GM18511 (cell line): ENCODE results near the gene CWC27.

Experiments
- ATAC-seq: cut with Tn5 transposase; IDR thresholded peaks from one replicate; pipeline ENCODE4 v1.9.1; 2021; ENCODE audit warnings: mild to moderate bottlenecking, moderate library complexity; ENCODE audit not compliant: unreplicated experiment

CWC27 gene, protein sequence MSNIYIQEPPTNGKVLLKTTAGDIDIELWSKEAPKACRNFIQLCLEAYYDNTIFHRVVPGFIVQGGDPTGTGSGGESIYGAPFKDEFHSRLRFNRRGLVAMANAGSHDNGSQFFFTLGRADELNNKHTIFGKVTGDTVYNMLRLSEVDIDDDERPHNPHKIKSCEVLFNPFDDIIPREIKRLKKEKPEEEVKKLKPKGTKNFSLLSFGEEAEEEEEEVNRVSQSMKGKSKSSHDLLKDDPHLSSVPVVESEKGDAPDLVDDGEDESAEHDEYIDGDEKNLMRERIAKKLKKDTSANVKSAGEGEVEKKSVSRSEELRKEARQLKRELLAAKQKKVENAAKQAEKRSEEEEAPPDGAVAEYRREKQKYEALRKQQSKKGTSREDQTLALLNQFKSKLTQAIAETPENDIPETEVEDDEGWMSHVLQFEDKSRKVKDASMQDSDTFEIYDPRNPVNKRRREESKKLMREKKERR

GRCh38 chr5:64768358-64769312, at the start of gene CWC27, which contains the start of gene SREK1IP1:
Gene CWC27 (plus strand): TSS chr5:64768930. CDS start chr5:64769147, 217 bp downstream.
Gene SREK1IP1 (minus strand): TSS chr5:64768691. CDS start chr5:64768517, 174 bp downstream.
- ATAC-seq: peak; percentile 97

DNA sequence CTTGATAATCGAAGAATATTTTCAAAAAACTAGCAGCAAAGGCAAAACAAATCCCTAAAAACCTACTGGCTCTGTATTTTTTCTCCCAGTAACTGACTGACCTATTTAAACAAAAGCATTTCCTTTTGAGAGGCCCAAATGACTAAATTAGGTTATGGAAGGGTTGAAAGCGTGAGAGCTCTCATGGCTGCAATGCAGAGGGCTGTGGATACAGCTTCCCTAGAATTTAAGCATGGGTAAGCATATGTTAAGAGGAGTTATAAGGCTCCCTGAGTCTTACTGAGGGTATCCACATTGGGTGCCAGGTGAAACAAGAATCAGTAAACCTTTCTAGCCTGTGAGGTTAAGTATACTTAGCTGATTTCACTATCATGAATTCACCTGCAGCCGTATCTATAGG, 46.1 kb upstream of the CWC27 start:
- no peak for ATAC-seq

DNA sequence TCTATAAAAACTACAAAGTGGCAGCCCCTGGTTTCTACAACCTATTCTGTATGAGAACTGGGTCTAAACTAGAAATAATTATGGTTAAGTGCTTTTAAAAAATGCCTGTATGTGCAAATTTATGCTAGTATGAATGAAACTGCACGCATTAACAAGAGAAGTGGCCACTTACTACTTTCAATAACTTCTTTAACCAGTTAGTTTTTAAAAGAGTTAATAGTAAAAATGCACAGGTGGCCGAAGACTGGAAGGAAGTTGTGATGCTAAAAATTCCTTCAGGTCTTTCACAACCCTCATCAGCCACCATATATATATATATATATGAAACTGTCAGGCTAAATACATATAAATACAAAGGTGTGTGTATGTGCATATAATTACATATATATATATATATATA, 41.6 kb upstream of the CWC27 start:
- ATAC-seq: no peak

GRCh38 chr5:64742411-64742810, 26.3 kb upstream of the CWC27 start:
- no peak for ATAC-seq

- ATAC-seq: no peak
Observed at GRCh38 chr5:64742821-64743220, 25.9 kb upstream of the CWC27 start.

DNA sequence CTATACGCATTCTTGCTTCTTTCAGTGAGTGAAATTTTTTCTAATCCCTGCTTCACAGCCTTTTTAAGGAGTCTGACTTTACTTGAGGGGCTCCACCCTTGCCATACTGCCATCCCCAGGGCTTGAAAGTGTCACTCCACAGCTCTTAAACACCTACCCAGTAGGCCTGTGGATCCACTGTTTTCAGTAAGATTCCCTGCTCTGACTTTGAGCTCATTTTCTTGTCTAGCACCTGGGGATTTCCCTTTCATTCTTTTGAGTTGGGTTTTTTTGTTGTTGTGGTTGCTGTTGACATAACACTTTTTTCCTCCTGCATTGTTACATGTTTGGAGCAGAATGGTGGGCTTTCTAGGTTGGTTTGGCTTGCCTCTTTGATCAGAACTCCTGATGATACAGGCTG, 23.8 kb upstream of the CWC27 start:
- ATAC-seq: no peak

- ATAC-seq: no peak
Observed at GRCh38 chr5:64746446-64746845, 22.3 kb upstream of the CWC27 start.

DNA sequence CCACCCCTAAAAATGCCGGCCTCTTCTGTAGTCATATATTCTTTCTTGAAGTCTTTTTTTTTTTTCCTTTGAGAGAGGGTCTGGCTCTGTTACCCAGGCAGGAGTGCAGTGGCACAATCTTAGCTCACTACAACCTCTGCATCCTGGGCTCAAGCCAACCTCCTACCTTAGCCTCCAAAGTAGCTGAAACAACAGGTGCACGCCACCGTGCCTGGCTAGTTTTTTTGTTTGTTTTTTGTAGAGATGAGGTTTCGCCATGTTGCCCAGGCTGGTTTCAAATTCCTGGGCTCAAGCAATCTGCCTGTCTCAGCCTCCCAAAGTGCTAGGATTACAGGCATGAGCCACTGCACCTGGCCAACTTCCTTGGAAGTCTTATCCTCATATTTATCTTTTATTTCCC, 19.3 kb upstream of the CWC27 start:
- ATAC-seq: no peak

GRCh38 chr5:64754066-64754465, 14.7 kb upstream of the CWC27 start:
- no peak for ATAC-seq

- ATAC-seq: no peak
Observed at GRCh38 chr5:64758901-64759300, 9.8 kb upstream of the CWC27 start.

GRCh38 chr5:64759960-64760660, 8.6 kb upstream of the CWC27 start:
- no peak for ATAC-seq

GRCh38 chr5:64763948-64764503, 4.7 kb upstream of the CWC27 start:
- ATAC-seq: no peak

GRCh38 chr5:64765804-64766504, 2.8 kb upstream of the CWC27 start:
- ATAC-seq: no peak

DNA sequence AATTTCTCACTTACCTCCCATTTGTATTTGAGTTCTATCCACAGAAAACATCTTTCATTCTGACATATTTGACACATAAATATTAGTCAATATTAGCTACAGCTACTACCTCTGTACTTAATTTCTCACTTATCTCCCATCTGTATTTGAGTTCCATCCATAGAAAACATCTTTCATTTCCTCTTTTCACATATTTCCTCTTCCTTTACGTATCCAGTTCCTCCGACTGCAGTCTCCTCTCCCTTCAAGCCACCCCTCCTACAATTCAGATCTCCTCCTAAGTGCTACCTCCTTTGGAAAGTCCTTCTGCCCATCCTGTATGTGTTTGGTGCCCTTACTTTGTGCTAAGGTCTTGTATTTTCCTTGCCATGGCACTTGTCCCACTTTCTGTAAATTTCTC, 1.8 kb upstream of the CWC27 start:
- no peak for ATAC-seq

DNA sequence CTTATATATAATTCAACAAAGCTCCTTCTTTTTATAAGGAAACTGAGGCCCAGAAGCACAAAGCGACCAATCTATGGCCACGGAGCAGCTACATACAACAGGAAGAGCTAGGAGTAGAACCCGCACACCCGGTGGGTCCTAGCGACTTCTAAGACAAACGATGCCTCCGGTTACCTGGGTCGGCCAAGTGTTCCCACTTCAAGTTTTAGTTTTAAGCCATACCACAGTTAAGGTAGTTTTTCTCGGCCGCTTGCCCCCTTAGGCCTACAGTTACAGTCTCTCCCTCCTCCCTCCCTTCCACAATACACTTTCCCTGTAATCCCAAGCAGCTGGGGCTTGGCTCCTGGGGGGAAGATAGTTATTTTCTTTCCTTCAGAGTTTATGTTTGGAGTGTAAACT, 772 bp upstream of the CWC27 start:
- ATAC-seq: peak; percentile 13

- ATAC-seq: no peak
Observed at GRCh38 chr5:64769855-64770254, 1.1 kb downstream of the CWC27 start.

- ATAC-seq: no peak
Observed at GRCh38 chr5:64771736-64772135, 3.0 kb downstream of the CWC27 start.

GRCh38 chr5:64773533-64773932, 4.8 kb downstream of the CWC27 start:
- peak; percentile 64 for ATAC-seq

DNA sequence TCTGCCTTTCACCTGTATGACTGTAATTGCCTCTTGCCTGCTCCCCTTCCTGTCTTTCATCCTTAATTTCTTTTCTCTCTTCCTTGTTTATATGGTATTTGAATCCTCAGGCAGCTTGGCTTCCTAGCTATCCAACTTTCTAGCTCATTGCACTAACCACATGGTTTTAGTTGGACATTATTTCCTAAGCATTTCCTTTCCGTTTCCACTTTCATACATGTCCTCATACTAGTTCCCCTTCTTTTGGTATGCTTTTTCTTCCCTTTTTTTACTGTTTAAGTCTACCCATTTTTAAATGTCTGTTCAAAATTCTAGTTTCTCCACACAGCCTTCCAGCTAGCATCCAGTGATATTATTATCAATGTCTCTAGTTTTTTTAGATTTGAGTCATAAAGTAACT, 6.6 kb downstream of the CWC27 start:
- ATAC-seq: no peak

- ATAC-seq: peak; percentile 91
Observed at GRCh38 chr5:64784451-64785025, 15.8 kb downstream of the CWC27 start.
